ENCODE data around the gene SRP72.

DNA sequence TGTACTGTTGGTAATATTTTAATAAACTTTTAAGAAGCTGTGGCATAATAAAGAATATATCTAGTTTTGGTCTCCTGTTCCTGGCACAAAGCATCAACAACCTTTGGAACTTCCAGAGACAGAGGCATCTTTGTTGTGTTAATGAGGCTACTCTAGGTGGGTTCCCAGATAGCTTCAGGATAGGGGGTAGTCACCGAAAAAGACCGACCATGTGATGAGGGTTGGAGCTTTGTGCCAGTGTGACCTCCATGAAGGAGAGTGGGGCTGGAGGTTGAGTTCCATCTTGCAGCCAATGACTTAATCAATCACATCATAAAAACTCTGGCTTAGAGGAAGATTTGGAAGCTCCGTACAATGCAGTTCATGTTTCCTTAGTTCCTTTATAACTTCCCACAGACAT, 41.9 kb upstream of the SRP72 start:
- TF ChIP-seq, protein P1, sequence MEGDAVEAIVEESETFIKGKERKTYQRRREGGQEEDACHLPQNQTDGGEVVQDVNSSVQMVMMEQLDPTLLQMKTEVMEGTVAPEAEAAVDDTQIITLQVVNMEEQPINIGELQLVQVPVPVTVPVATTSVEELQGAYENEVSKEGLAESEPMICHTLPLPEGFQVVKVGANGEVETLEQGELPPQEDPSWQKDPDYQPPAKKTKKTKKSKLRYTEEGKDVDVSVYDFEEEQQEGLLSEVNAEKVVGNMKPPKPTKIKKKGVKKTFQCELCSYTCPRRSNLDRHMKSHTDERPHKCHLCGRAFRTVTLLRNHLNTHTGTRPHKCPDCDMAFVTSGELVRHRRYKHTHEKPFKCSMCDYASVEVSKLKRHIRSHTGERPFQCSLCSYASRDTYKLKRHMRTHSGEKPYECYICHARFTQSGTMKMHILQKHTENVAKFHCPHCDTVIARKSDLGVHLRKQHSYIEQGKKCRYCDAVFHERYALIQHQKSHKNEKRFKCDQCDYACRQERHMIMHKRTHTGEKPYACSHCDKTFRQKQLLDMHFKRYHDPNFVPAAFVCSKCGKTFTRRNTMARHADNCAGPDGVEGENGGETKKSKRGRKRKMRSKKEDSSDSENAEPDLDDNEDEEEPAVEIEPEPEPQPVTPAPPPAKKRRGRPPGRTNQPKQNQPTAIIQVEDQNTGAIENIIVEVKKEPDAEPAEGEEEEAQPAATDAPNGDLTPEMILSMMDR (IDR thresholded peaks at IDR 0.05; ENCODE audit: poor library complexity, severe bottlenecking), result no peak
- TF ChIP-seq RAD21 (conservative IDR thresholded peaks at IDR 0.05) (no peak), EZH2 (IDR thresholded peaks at IDR 0.05; ENCODE audit: borderline replicate concordance, insufficient read depth, low read length, poor library complexity, severe bottlenecking) (no peak), EP300 (conservative IDR thresholded peaks at IDR 0.05; ENCODE audit: poor library complexity, severe bottlenecking) (no peak)

All from neural cell (in vitro differentiated cells).